Left ventricle myocardium inferior (tissue), 1 donor: Measurements from ENCODE around the gene RUBCN. TPM values are rescaled to one million over a fixed set of nuclear protein-coding genes. Genes with fewer than 3 reads are reported as not detected.

Experiments used
- DNase-seq: peaks from one replicate; pipeline ENCODE4 v3.0.0-alpha.2; 2020
- H3K27ac ChIP-seq: fragments of 200-600 bp; replicated peaks from 2 replicates; pipeline ENCODE4 v1.8.0; 2021
- H3K27me3 ChIP-seq: fragments of 200-600 bp; 2 replicates; pipeline ENCODE4 v1.8.0; 2021; ENCODE audit warnings: low read depth
- H3K36me3 ChIP-seq: fragments of 200-600 bp; 2 replicates; pipeline ENCODE4 v1.8.0; 2021
- H3K4me1 ChIP-seq: fragments of 200-600 bp; 2 replicates; pipeline ENCODE4 v1.8.0; 2021
- H3K4me3 ChIP-seq: fragments of 200-600 bp; 2 replicates; pipeline ENCODE4 v1.8.0; 2021; ENCODE audit warnings: mild to moderate bottlenecking, moderate library complexity
- H3K9me3 ChIP-seq: fragments of 200-600 bp; replicated peaks from 2 replicates; pipeline ENCODE4 v1.8.0; 2021
- CTCF ChIP-seq: fragments of 200-600 bp; IDR thresholded peaks from 2 replicates; pipeline ENCODE4 v1.8.0; 2021; ENCODE audit warnings: antibody characterized with exemption, mild to moderate bottlenecking, borderline replicate concordance
- intact Hi-C: fragments of 100-400 bp; cut with micrococcal nuclease; formaldehyde crosslinking; loops from one replicate; pipeline ENCODE4 v1.11.0; 2022
- total RNA-seq: library from RNA; stranded (reverse); fragmentation: NEBNext Ultra II Directional; extraction: Animal tissue kit (Norgen Biotek cat#: 25700); gene quantifications from one replicate; pipeline ENCODE4 v1.2.1, GENCODE V29; 2021
- donor health status: DM: no; HTN: yes; CAD: no; lungs with severe emphysema.

Gene RUBCN
- total RNA-seq, 1 donor from 2014 or later = 23.3 TPM

- H3K27me3 ChIP-seq = no peaks in the 10 kb centered on the region
- intact Hi-C loops = no loop called here
- no peak for DNase-seq
- no peaks in the 10 kb centered on the region for H3K4me1 ChIP-seq
- H3K4me3 ChIP-seq = no peak overlapping the region
- H3K9me3 ChIP-seq = peaks cover 18% of the 10 kb centered on the region
- TF ChIP-seq CTCF = no peak
- H3K27ac ChIP-seq = no peak overlapping the region
- H3K36me3 ChIP-seq = peaks cover 19% of the 10 kb centered on the region
Measured at GRCh38 chr3:197722734-197723133, 14.0 kb downstream of the RUBCN start.

- Histone ChIP-seq H3K4me3 (no peak overlapping the region), H3K27me3 (no peaks in the 10 kb centered on the region), H3K36me3 (peaks cover 35% of the 10 kb centered on the region), H3K4me1 (peaks cover under 1% of the 10 kb centered on the region), H3K9me3 (peaks cover 18% of the 10 kb centered on the region), H3K27ac (no peak overlapping the region)
- intact Hi-C loops = no loop called here
- no peak for DNase-seq
- TF ChIP-seq CTCF = no peak
Measured at GRCh38 chr3:197720694-197721093, 16.0 kb downstream of the RUBCN start.

GRCh38 chr3:197718891-197719290 lies 17.8 kb downstream of the RUBCN start:
- no peak overlapping the region for H3K27ac ChIP-seq
- no peaks in the 10 kb centered on the region for H3K27me3 ChIP-seq
- intact Hi-C loops = no loop called here
- no peak for DNase-seq
- H3K4me3 ChIP-seq = no peak overlapping the region
- peaks cover 18% of the 10 kb centered on the region for H3K9me3 ChIP-seq
- H3K36me3 ChIP-seq = peaks cover 39% of the 10 kb centered on the region
- TF ChIP-seq CTCF = no peak
- H3K4me1 ChIP-seq = peaks cover 12% of the 10 kb centered on the region

- intact Hi-C loops = no loop called here
- Histone ChIP-seq H3K4me3 (no peak overlapping the region), H3K27ac (peak overlapping the region; percentile 95)
Measured at GRCh38 chr3:197714251-197714650, 22.5 kb downstream of the RUBCN start.

GRCh38 chr3:197713477-197713822 lies 23.3 kb downstream of the RUBCN start:
- intact Hi-C loops = no loop called here
- H3K36me3 ChIP-seq = peaks cover 22% of the 10 kb centered on the region
- H3K27ac ChIP-seq = peak overlapping the region; percentile 95
- no peak for TF ChIP-seq CTCF
- H3K9me3 ChIP-seq = no peaks in the 10 kb centered on the region
- no peak for DNase-seq
- H3K27me3 ChIP-seq = no peaks in the 10 kb centered on the region
- H3K4me3 ChIP-seq = peak overlapping the region; percentile 61
- H3K4me1 ChIP-seq = peaks cover 43% of the 10 kb centered on the region

More at GRCh38 chr3:197714251-197714650, 22.5 kb downstream of the RUBCN start:
- Histone ChIP-seq H3K27me3 (no peaks in the 10 kb centered on the region), H3K4me1 (peaks cover 43% of the 10 kb centered on the region), H3K36me3 (peaks cover 22% of the 10 kb centered on the region), H3K9me3 (no peaks in the 10 kb centered on the region)
- no peak for TF ChIP-seq CTCF
- no peak for DNase-seq
